GM10248 (cell line): Measurements from ENCODE around the gene OSBPL1A.

Experiments
- CTCF ChIA-PET: fragments of 300-600 bp; sonication (Branson Sonifier 250); formaldehyde crosslinking; extraction: SDS; loops from one replicate; lab custom pipeline; 2021; ENCODE audit warnings: antibody characterized with exemption; lab: Yijun Ruan, JAX
- POLR2A ChIA-PET: fragments of 350-650 bp; sonication (Branson Sonifier 250); formaldehyde crosslinking; extraction: SDS; loops from one replicate; lab custom pipeline; 2020; ENCODE audit warnings: antibody characterized with exemption; lab: Yijun Ruan, JAX
- DNase-seq: peaks from one replicate; pipeline ENCODE4 v3.0.0; 2012; ENCODE audit errors: extremely low spot score
- TF ChIP-seq, protein P1 (sequence below): IDR thresholded peaks from 2 replicates; pipeline ENCODE4 v1.5.1; 2012; ENCODE audit warnings: mild to moderate bottlenecking, low read depth; ENCODE audit errors: extremely low read depth, missing control alignments, control extremely low read depth

OSBPL1A gene

DNA sequence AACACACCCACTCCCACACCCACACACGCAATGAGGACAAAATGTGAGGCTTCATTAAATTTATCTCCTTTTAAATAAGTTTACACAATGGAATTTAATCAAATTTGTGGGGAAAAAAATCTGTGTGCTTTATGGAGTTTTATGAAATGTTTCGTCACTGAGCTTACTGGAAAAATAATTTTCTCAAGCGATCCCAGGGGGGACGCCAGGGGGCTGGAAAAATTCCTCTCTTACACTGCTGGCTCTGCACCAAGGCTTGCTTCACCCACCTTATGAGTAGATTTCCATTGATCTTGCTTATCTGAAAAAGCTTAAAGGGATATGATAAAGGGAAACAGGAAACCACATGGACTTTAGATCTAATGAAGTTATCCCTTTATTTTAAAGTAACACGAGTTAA is 163.3 kb downstream of the OSBPL1A start:
- TF ChIP-seq, protein P1, sequence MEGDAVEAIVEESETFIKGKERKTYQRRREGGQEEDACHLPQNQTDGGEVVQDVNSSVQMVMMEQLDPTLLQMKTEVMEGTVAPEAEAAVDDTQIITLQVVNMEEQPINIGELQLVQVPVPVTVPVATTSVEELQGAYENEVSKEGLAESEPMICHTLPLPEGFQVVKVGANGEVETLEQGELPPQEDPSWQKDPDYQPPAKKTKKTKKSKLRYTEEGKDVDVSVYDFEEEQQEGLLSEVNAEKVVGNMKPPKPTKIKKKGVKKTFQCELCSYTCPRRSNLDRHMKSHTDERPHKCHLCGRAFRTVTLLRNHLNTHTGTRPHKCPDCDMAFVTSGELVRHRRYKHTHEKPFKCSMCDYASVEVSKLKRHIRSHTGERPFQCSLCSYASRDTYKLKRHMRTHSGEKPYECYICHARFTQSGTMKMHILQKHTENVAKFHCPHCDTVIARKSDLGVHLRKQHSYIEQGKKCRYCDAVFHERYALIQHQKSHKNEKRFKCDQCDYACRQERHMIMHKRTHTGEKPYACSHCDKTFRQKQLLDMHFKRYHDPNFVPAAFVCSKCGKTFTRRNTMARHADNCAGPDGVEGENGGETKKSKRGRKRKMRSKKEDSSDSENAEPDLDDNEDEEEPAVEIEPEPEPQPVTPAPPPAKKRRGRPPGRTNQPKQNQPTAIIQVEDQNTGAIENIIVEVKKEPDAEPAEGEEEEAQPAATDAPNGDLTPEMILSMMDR = no peak
- DNase-seq = no peak
- ChIA-PET POLR2A (no interaction called here), CTCF (interaction anchor here (1.0 to 1.3 kb wide), 3 partner anchors 13 to 58 kb away, joined by 3 read pairs; no protein-coding TSS in a partner anchor)

DNA sequence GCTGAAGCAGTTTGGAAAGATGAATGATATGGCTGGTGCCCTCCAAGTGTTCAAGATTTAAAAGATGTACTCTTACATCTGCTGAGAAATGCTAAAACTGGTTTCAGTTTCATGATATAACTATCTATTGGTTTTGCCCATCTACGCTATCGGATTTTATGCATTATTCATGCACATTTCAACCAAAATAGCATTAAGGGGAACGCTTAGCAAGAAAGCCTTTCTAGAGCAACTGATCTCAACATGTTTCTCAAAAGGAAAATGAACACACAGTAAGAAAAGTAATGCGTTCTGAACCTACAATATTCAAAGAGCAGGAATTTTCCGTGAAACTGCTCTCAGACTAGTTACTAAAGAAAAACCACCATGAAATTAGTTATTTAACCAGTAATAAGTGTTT is 164.8 kb downstream of the OSBPL1A start:
- ChIA-PET POLR2A (no interaction called here), CTCF (no interaction called here)
- DNase-seq = no peak
- TF ChIP-seq, protein P1 = no peak

DNA sequence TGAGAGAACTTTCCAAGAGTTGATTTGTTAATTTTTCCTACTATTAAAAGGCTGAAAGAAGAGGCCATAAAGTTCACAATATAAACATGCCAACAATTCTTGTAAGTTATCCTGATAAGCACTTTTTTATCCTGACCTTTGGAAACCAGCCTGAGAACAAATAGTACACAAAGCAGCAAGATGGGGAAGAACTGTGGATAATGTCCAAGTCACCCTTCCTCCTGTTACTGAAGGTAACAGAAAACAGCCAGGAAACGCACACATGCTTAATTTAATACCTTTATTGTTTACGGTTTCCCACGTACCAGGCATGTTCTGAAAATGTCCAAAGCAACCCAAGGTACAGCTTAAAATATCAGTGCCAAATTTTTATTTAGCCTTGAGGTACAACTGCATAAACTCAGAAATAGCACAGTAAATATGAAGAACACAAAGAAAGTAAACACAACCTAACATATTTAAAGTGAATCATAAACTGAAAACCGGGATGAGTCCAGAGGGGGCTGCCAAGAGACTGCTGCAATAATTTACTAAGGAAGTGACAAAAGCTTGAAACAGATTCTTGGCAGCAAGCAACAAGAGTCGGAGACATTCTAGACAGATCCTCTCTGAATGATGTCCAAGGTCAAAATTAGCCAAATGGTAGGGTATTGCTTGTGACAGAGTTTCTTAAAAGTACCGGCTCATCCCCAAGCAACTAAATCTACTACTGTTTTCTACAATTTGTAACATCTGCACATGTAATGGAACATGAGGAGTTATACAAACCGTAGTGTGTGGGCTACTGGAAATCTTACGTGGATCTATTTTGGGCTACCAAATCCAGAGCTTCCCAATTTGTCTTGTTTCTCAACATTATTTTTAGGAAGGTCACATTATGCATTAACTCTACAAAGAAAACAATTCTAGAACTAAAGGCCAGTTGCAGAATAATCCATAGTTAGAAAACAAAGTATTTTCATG is 165.6 kb downstream of the OSBPL1A start:
- CTCF ChIA-PET = no interaction called here
- TF ChIP-seq, protein P1 = no peak
- POLR2A ChIA-PET = no interaction called here
- DNase-seq = no peak

DNA sequence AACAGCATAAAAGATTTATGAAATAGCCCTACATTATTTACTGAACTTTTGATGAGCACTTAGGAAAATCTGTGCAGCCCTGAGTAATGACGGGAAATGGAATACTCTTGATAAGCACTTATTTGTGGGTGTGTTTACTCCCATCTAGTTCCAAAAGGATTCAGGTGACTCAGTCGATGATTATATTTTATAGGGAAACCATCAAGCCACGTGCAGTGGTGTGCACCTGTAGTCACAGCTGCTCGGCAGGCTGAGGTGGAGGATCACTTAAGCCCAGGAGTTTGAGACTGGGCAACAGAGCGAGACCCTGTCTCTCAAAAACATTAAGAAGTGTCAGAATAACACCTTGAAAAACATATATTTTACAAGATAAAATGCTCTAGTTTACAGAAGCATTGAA is 166.9 kb downstream of the OSBPL1A start:
- no peak for DNase-seq
- TF ChIP-seq, protein P1 = no peak
- POLR2A ChIA-PET = no interaction called here
- CTCF ChIA-PET = no interaction called here

DNA sequence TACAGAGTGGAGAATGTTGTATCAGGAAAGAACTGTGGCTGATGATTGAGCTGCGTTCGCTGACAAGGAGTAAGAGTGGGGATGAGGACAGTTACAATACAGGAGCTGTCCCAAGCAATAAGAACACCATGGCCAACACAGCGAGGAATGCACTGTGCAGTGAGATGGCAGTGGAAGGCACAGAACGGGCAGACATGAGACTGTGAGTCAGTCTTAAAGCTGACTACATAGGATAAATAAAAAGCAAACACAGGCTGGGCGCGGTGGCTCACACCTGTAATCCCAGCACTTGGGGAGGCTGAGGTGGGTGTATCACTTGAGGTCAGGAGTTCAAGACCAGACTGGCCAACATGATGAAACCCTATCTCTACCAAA is 169.0 kb downstream of the OSBPL1A start:
- DNase-seq = no peak
- TF ChIP-seq, protein P1 = no peak
- ChIA-PET CTCF (interaction anchor here (0.9 to 1.0 kb wide), 2 partner anchors 10 to 24 kb away, joined by 3 read pairs; no protein-coding TSS in a partner anchor), POLR2A (no interaction called here)

DNA sequence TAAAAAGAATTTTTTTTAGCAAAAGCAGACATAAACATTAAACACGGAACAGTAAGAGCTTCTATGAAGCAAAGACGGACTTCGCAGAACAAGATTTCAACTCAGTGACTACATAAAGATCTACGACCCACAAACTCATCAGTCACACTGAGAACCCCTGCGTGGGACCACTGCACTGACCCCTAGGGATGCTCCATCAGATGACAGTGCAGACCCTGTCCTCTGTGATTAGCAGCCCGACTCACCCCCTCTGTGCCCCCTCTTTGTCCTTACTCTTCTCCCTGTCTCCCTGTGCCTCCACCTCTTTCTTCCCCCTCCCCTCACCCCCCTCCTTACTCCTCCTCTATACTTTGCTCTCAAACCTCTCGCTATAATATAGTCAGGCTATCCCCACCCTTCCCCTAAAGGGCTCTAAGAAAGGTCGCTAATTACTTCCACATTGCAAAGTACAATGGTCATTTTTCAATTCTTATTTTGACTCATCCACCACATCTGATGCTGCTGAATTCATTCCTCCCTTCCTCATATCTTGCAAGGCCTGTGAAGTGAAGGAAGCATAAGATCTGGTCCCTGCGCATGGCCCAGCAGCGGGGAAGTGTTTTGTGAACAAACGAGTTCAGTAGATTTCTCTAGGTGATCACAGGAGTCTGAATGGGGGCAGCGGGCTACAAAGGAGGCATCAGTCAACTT is 169.5 kb downstream of the OSBPL1A start:
- POLR2A ChIA-PET = no interaction called here
- no peak for DNase-seq
- TF ChIP-seq, protein P1 = no peak
- CTCF ChIA-PET = interaction anchor here (1.0 kb wide), 1 partner anchor 9 kb away, joined by 3 read pairs; no protein-coding TSS in a partner anchor
